Peyer's patch (tissue), 4 donors: ENCODE results near the gene ADGRD1. TPM values are rescaled to one million over a fixed set of nuclear protein-coding genes. Genes with fewer than 3 reads are reported as not detected.
A peak's percentile ranks its signal among the peaks of the same experiment; 100 is the strongest.

Experiments used
- DNase-seq, 3 donors: peaks; one replicate each; pipeline ENCODE4 v3.0.0-alpha.2; 2017 to 2019
- H3K27ac ChIP-seq, 4 donors: fragments of 200-600 bp; sonication (generic); one replicate each; pipeline ENCODE4 v1.5.1; 2016 to 2019
- H3K27me3 ChIP-seq, 2 donors: fragments of 200-600 bp; sonication (generic); one replicate each; pipeline ENCODE4 v1.5.1; 2019
- H3K36me3 ChIP-seq, 3 donors: fragments of 200-600 bp; sonication (generic); one replicate each; pipeline ENCODE4 v1.5.1; 2016 to 2019
- H3K4me1 ChIP-seq, 4 donors: fragments of 200-600 bp; sonication (generic); one replicate each; pipeline ENCODE4 v1.5.1; 2016 to 2019
- H3K4me3 ChIP-seq, 4 donors: fragments of 200-600 bp; sonication (generic); 1 replicate in 3 of 4; 2 replicates in 1 of 4; pipeline ENCODE4 v1.5.1; 2016 to 2019; ENCODE audit warnings: mild to moderate bottlenecking in 1 of 4
- H3K9me3 ChIP-seq, 4 donors: fragments of 200-600 bp; sonication (generic); one replicate each; pipeline ENCODE4 v1.5.1; 2016 to 2019; ENCODE audit warnings: mild to moderate bottlenecking in 1 of 4
- CTCF ChIP-seq, 6 experiments: fragments of 450-650 bp in 4 of 6; fragments of 200-600 bp in 2 of 6; sonication (generic) in 1 of 6; IDR thresholded peaks; one replicate each; pipeline ENCODE4 v1.5.1; 2017 to 2019; ENCODE audit warnings: antibody characterized with exemption in 6 of 6, mild to moderate bottlenecking in 3 of 6, moderate library complexity in 1 of 6
- POLR2A ChIP-seq, 2 donors: fragments of 450-650 bp; IDR thresholded peaks; one replicate each; pipeline ENCODE4 v1.5.1; 2017; ENCODE audit warnings: antibody characterized with exemption in 2 of 2, mild to moderate bottlenecking in 2 of 2, moderate library complexity in 2 of 2
- total RNA-seq, 4 donors: library from RNA; depleted of rRNA; stranded (reverse); fragments of >200 nt; gene quantifications; one replicate each; pipeline ENCODE4 v1.1.0, GENCODE V29; 2016

ADGRD1 gene
- total RNA-seq, 4 donors from 2014 or later = 7.0 to 42.9 (median 27.9) TPM

- Histone ChIP-seq H3K27ac (peak overlapping the region in 1 of 4 donors; percentile 31), H3K36me3 (no peaks in the 10 kb centered on the region), H3K9me3 (no peaks in the 10 kb centered on the region), H3K4me3 (no peak overlapping the region), H3K27me3 (no peaks in the 10 kb centered on the region), H3K4me1 (no peaks in the 10 kb centered on the region)
- TF ChIP-seq POLR2A (IDR thresholded peaks at IDR 0.05) (no peak), CTCF (IDR thresholded peaks at IDR 0.05) (no peak)
- DNase-seq = no peak
Measured at GRCh38 chr12:131012279-131013069, 58.8 kb downstream of the ADGRD1 start.

GRCh38 chr12:131013118-131013517 is 59.4 kb downstream of the ADGRD1 start:
- Histone ChIP-seq H3K27ac (no peak overlapping the region), H3K9me3 (no peaks in the 10 kb centered on the region)

GRCh38 chr12:131014343-131014742 is 60.6 kb downstream of the ADGRD1 start:
- DNase-seq = no peak
- no peak overlapping the region for H3K4me3 ChIP-seq
- H3K36me3 ChIP-seq = no peaks in the 10 kb centered on the region
- no peaks in the 10 kb centered on the region for H3K27me3 ChIP-seq
- H3K27ac ChIP-seq = no peak overlapping the region
- TF ChIP-seq POLR2A (IDR thresholded peaks at IDR 0.05) (no peak), CTCF (IDR thresholded peaks at IDR 0.05) (no peak)
- H3K9me3 ChIP-seq = no peaks in the 10 kb centered on the region
- no peaks in the 10 kb centered on the region for H3K4me1 ChIP-seq

More at GRCh38 chr12:131013118-131013517, 59.4 kb downstream of the ADGRD1 start:
- no peak for DNase-seq
- no peak overlapping the region for H3K4me3 ChIP-seq
- H3K36me3 ChIP-seq = no peaks in the 10 kb centered on the region
- TF ChIP-seq CTCF (IDR thresholded peaks at IDR 0.05) = no peak
- no peak for TF ChIP-seq POLR2A (IDR thresholded peaks at IDR 0.05)
- H3K4me1 ChIP-seq = no peaks in the 10 kb centered on the region
- no peaks in the 10 kb centered on the region for H3K27me3 ChIP-seq

- Histone ChIP-seq H3K27ac (no peak overlapping the region), H3K36me3 (no peaks in the 10 kb centered on the region), H3K9me3 (no peaks in the 10 kb centered on the region), H3K4me1 (no peaks in the 10 kb centered on the region), H3K27me3 (no peaks in the 10 kb centered on the region), H3K4me3 (no peak overlapping the region)
- TF ChIP-seq CTCF (IDR thresholded peaks at IDR 0.05) (no peak), POLR2A (IDR thresholded peaks at IDR 0.05) (no peak)
- DNase-seq = no peak
Measured at GRCh38 chr12:131015581-131016337, 62.1 kb downstream of the ADGRD1 start.

- Histone ChIP-seq H3K27ac (no peak overlapping the region), H3K4me3 (no peak overlapping the region), H3K9me3 (no peaks in the 10 kb centered on the region), H3K36me3 (no peaks in the 10 kb centered on the region), H3K27me3 (no peaks in the 10 kb centered on the region), H3K4me1 (no peaks in the 10 kb centered on the region)
- DNase-seq = no peak
- TF ChIP-seq CTCF (IDR thresholded peaks at IDR 0.05) = no peak
- no peak for TF ChIP-seq POLR2A (IDR thresholded peaks at IDR 0.05)
Measured at GRCh38 chr12:131017477-131017991, 63.8 kb downstream of the ADGRD1 start.
